Activated effector memory CD4-positive, alpha-beta T cell treated with anti-CD3 and anti-CD28 coated beads, Interleukin-2, amount 50 U/mL, for 16 hours (primary cell): Measurements from ENCODE around the gene DCDC2.

ENCODE experiments used
- DNase-seq: peaks from one replicate; pipeline ENCODE4 v3.0.0-alpha.2; 2020

The DCDC2 gene

DNA sequence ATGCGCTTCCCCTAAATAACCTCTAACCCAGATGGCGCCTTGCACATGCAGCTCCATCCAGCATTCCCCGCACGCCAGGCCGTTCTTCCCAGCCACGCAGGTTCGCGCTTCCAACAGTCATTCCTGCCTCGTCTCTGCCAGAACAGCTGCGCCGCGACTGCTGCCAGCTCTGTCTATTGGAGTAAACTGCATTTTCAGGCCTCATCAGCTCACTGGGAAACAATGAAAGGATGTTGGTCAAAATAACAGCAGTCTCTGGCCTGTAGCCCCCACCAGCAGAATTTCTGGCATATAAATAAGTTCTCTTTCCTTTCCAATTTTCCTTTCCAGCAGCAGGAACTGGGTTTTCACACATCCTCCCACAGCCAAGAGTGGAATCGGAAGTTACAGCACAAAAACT lies 217.3 kb downstream of the DCDC2 start:
- DNase-seq, result no peak

DNA sequence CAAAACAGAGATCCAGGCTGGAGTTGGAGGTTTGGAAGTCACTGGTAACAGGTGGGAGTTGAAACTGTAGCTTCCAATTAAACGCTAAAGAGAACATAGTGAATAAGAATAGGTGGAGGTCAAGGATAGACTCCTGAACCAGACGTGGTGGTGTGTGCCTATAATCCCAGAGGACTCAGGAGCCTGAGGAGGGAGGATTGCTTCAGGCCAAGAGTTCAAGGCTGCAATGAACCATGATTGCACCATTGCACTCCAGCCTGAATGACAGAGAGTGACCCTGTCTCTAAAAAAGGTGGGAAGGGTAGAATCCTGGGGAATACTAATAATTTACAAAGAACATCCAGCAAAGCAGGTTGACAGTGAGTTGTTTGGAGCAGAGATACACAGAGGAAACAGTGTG lies 218.2 kb downstream of the DCDC2 start:
- no peak for DNase-seq

- no peak for DNase-seq
Measured at GRCh38 chr6:24139080-24139479, 218.8 kb downstream of the DCDC2 start.

GRCh38 chr6:24131751-24132150 lies 226.1 kb downstream of the DCDC2 start:
- DNase-seq, result no peak

DNA sequence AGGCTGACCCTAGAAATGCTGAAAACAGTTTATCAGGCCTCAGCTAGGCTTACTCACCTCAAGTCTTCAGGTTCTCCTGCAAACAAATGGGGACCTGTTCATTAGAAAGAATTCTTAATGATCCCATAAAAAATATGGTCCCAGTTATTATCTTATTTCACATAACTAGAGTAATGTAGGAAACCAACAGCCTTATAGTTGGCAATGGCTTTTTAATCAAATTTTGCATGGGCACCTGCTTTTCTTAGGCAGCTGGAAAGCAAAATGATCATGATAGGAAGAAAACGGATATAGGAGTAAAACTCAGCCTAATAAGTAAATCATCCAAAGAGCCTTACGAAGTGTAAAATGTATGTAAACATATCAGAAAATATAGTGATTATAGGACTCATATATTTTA lies 230.5 kb downstream of the DCDC2 start:
- DNase-seq, result no peak

- DNase-seq, result no peak
Measured at GRCh38 chr6:24126586-24127192, 231.2 kb downstream of the DCDC2 start.

GRCh38 chr6:24125980-24126379 lies 231.9 kb downstream of the DCDC2 start, which contains the start of gene NRSN1:
Gene NRSN1 (plus strand): TSS chr6:24126215. CDS start chr6:24134328, 8,113 bp downstream.
- no peak for DNase-seq

DNA sequence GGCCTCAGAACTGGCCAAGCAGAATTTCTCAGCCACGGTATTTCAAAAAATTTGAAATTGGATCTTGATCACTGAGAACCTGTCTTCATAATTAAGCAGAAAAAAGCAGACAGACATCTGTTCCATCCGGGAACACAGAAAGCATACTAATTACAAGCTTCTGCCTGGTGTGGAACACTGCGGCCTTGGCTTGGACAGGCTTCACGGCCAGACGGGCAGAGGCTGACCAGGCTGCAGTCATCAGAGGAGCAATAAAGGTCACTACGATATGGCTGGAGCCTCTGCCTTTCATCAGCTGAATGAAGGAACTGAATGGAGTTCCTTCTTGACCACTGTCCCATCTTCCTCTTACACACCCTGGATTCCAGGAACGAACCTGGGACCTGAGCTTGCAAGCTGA lies 235.7 kb downstream of the DCDC2 start:
- DNase-seq, result no peak
